Measurements from ENCODE around the gene KIF26B. TPM values are rescaled to one million over a fixed set of nuclear protein-coding genes. Genes with fewer than 3 reads are reported as not detected.
"Not testable (repeated sequence)": the region's sequence is repeated elsewhere in the genome, so short reads cannot be mapped to it uniquely, and the experiment has no call there.

The KIF26B gene
- total and polyA plus RNA-seq, 2 experiments from 2014 or later, result 0.03 to 0.76 TPM

DNA sequence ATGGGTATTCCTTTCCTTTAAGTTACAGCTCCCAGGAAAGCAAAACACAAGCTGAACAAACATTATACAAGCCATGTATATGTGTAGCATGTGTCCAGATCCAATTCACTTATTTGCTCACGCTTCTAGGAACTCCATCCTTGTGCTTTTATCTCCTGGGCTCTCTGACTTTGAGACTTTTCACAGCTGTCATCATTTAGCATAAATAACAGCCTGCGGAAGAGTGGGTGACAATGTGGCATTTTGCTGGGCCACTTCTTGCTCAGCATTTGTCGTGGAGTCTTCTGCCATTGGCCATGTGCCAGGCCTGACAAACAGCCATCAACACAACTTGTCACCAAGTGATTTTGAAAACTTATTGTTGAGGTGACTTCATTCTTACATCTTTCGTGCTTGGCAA is 164.3 kb downstream of the KIF26B start:
- Histone ChIP-seq H3K4me2 (no peak overlapping the region), H3K36me3 (ENCODE audit: insufficient read depth) (no peaks in the 10 kb centered on the region), H3K27ac (ENCODE audit: low read depth) (no peak overlapping the region), H4K20me1 (replicated peaks; ENCODE audit: insufficient read depth) (no peaks in the 10 kb centered on the region), H3K79me2 (replicated peaks; ENCODE audit: insufficient read depth) (no peaks in the 10 kb centered on the region), H3K9me2 (ENCODE audit: insufficient read depth) (no peaks in the 10 kb centered on the region), H3K27me3 (ENCODE audit: insufficient read depth) (no peaks in the 10 kb centered on the region), H3F3A (replicated peaks; ENCODE audit: low read depth) (no peaks in the 10 kb centered on the region), H2AFZ (no peak overlapping the region), H3K4me3 (no peak overlapping the region), H3K4me1 (ENCODE audit: insufficient read depth) (no peaks in the 10 kb centered on the region)
- no peaks in the 10 kb centered on the region for H3K9me3 Mint-ChIP-seq
- H3K27me3 Mint-ChIP-seq (ENCODE audit: insufficient read depth, low read depth, poor library complexity), result peaks cover 4% of the 10 kb centered on the region
- H3K4me3 Mint-ChIP-seq, result no peak overlapping the region
- no peaks in the 10 kb centered on the region for H3K4me1 Mint-ChIP-seq
- ATAC-seq (no peak), DNase-seq (ENCODE audit: low spot score) (no peak)
- TF ChIP-seq POLR2AphosphoS5 (IDR thresholded peaks at IDR 0.05; ENCODE audit: low read depth), result no peak
- TF ChIP-seq, protein P1, sequence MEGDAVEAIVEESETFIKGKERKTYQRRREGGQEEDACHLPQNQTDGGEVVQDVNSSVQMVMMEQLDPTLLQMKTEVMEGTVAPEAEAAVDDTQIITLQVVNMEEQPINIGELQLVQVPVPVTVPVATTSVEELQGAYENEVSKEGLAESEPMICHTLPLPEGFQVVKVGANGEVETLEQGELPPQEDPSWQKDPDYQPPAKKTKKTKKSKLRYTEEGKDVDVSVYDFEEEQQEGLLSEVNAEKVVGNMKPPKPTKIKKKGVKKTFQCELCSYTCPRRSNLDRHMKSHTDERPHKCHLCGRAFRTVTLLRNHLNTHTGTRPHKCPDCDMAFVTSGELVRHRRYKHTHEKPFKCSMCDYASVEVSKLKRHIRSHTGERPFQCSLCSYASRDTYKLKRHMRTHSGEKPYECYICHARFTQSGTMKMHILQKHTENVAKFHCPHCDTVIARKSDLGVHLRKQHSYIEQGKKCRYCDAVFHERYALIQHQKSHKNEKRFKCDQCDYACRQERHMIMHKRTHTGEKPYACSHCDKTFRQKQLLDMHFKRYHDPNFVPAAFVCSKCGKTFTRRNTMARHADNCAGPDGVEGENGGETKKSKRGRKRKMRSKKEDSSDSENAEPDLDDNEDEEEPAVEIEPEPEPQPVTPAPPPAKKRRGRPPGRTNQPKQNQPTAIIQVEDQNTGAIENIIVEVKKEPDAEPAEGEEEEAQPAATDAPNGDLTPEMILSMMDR (conservative IDR thresholded peaks at IDR 0.05; ENCODE audit: low read depth in 2 of 2), result no peak
- no peak overlapping the region for H3K27ac Mint-ChIP-seq
- no peaks in the 10 kb centered on the region for H3K36me3 Mint-ChIP-seq (ENCODE audit: low read depth)

DNA sequence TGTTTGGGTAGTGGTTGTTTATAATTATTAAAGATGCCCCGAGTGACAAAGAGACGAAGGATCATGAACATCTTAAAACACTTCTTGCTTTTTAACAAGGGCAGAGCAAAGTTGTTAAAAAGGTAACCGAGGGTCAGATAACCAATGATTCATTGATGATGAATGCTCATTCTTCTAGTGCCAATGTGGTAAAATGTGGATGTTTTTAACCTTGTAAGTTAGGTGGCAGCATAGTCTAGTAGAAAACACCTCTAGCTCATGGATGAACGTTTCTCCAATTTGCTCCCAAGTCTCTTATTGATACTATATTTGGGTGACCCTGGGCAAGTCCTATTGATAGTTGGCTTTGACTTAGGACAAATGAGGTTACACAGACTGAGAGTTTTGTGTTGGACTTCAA is 167.9 kb downstream of the KIF26B start:
- no peak for ATAC-seq

DNA sequence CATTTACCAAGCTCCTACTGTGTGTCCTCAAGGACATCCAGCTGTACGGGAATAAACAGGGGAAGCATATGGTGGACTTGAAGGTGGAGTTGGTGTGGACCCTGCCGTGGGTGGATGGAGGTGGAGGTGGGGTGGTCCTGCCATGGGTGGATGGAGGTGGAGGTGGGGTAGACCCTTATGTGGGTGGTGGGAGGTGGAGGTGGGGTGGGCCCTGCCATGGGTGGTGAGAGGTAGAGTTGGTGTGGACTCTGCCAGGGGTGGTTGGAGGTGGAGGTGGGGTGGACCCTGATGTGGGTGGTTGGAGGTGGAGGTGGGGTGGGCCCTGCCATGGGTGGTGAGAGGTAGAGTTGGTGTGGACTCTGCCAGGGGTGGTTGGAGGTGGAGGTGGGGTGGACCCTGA is 169.0 kb downstream of the KIF26B start:
- H2AFZ ChIP-seq; H3K4me3 Mint-ChIP-seq; DNase-seq (ENCODE audit: low spot score); H3K4me3 ChIP-seq; H3K4me1 Mint-ChIP-seq; H3K27me3 ChIP-seq (ENCODE audit: insufficient read depth); H3K9me3 Mint-ChIP-seq; H3F3A ChIP-seq (replicated peaks; ENCODE audit: low read depth); H3K36me3 Mint-ChIP-seq (ENCODE audit: low read depth); H3K4me1 ChIP-seq (ENCODE audit: insufficient read depth); H4K20me1 ChIP-seq (replicated peaks; ENCODE audit: insufficient read depth); H3K27me3 Mint-ChIP-seq (ENCODE audit: insufficient read depth, low read depth, poor library complexity); H3K36me3 ChIP-seq (ENCODE audit: insufficient read depth); H3K9me2 ChIP-seq (ENCODE audit: insufficient read depth); H3K79me2 ChIP-seq (replicated peaks; ENCODE audit: insufficient read depth); H3K27ac Mint-ChIP-seq; H3K4me2 ChIP-seq; ATAC-seq; H3K27ac ChIP-seq (ENCODE audit: low read depth): not testable (repeated sequence)

More for the DNA sequence above, 167.9 kb downstream of the KIF26B start:
- peaks cover 4% of the 10 kb centered on the region for H3K27me3 Mint-ChIP-seq (ENCODE audit: insufficient read depth, low read depth, poor library complexity)
- H3K4me3 ChIP-seq, result no peak overlapping the region
- no peak overlapping the region for H3K4me2 ChIP-seq
- H3K36me3 ChIP-seq (ENCODE audit: insufficient read depth), result no peaks in the 10 kb centered on the region
- no peaks in the 10 kb centered on the region for H3K4me1 ChIP-seq (ENCODE audit: insufficient read depth)
- no peaks in the 10 kb centered on the region for H3K9me3 Mint-ChIP-seq
- no peak for TF ChIP-seq EZH2phosphoT487 (IDR thresholded peaks at IDR 0.05; ENCODE audit: unreplicated experiment)
- TF ChIP-seq, protein P2, sequence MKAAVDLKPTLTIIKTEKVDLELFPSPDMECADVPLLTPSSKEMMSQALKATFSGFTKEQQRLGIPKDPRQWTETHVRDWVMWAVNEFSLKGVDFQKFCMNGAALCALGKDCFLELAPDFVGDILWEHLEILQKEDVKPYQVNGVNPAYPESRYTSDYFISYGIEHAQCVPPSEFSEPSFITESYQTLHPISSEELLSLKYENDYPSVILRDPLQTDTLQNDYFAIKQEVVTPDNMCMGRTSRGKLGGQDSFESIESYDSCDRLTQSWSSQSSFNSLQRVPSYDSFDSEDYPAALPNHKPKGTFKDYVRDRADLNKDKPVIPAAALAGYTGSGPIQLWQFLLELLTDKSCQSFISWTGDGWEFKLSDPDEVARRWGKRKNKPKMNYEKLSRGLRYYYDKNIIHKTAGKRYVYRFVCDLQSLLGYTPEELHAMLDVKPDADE (IDR thresholded peaks at IDR 0.05), result no peak
- TF ChIP-seq EZH2 (IDR thresholded peaks at IDR 0.05; ENCODE audit: low read depth, unreplicated experiment), result no peak
- TF ChIP-seq STAT1 (IDR thresholded peaks at IDR 0.05; ENCODE audit: unreplicated experiment), result no peak
- TF ChIP-seq CREB1 (CRISPR knock-in tag; IDR thresholded peaks at IDR 0.05; ENCODE audit: low read depth), result no peak
- TF ChIP-seq, protein P1 (conservative IDR thresholded peaks at IDR 0.05; ENCODE audit: low read depth in 2 of 2), result no peak
- TF ChIP-seq JUNB (IDR thresholded peaks at IDR 0.05; ENCODE audit: unreplicated experiment), result no peak
- TF ChIP-seq, protein P3, sequence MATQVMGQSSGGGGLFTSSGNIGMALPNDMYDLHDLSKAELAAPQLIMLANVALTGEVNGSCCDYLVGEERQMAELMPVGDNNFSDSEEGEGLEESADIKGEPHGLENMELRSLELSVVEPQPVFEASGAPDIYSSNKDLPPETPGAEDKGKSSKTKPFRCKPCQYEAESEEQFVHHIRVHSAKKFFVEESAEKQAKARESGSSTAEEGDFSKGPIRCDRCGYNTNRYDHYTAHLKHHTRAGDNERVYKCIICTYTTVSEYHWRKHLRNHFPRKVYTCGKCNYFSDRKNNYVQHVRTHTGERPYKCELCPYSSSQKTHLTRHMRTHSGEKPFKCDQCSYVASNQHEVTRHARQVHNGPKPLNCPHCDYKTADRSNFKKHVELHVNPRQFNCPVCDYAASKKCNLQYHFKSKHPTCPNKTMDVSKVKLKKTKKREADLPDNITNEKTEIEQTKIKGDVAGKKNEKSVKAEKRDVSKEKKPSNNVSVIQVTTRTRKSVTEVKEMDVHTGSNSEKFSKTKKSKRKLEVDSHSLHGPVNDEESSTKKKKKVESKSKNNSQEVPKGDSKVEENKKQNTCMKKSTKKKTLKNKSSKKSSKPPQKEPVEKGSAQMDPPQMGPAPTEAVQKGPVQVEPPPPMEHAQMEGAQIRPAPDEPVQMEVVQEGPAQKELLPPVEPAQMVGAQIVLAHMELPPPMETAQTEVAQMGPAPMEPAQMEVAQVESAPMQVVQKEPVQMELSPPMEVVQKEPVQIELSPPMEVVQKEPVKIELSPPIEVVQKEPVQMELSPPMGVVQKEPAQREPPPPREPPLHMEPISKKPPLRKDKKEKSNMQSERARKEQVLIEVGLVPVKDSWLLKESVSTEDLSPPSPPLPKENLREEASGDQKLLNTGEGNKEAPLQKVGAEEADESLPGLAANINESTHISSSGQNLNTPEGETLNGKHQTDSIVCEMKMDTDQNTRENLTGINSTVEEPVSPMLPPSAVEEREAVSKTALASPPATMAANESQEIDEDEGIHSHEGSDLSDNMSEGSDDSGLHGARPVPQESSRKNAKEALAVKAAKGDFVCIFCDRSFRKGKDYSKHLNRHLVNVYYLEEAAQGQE (IDR thresholded peaks at IDR 0.05; ENCODE audit: unreplicated experiment), result no peak
- TF ChIP-seq NANOG (IDR thresholded peaks at IDR 0.05; ENCODE audit: borderline replicate concordance), result no peak
- H2AFZ ChIP-seq, result no peak overlapping the region
- H3K36me3 Mint-ChIP-seq (ENCODE audit: low read depth), result no peaks in the 10 kb centered on the region
- H3K27ac Mint-ChIP-seq, result no peak overlapping the region
- no peak overlapping the region for H3K4me3 Mint-ChIP-seq
- no peaks in the 10 kb centered on the region for H3K27me3 ChIP-seq (ENCODE audit: insufficient read depth)
- H3K79me2 ChIP-seq (replicated peaks; ENCODE audit: insufficient read depth), result no peaks in the 10 kb centered on the region
- no peak overlapping the region for H3K27ac ChIP-seq (ENCODE audit: low read depth)
- H3K9me2 ChIP-seq (ENCODE audit: insufficient read depth), result no peaks in the 10 kb centered on the region
- H3F3A ChIP-seq (replicated peaks; ENCODE audit: low read depth), result no peaks in the 10 kb centered on the region
- no peaks in the 10 kb centered on the region for H4K20me1 ChIP-seq (replicated peaks; ENCODE audit: insufficient read depth)
- H3K4me1 Mint-ChIP-seq, result no peaks in the 10 kb centered on the region; the same call in 2 of the 3 replicates
- no peak for DNase-seq (ENCODE audit: low spot score)
